Neutrophil (primary cell): ENCODE measurements around the gene PNMA6A.
"Not testable (repeated sequence)": the region's sequence is repeated elsewhere in the genome, so short reads cannot be mapped to it uniquely, and the experiment has no call there.

Source experiments
- H3K27ac ChIP-seq: fragments of 200-600 bp; sonication (generic); 2 replicates; pipeline ENCODE4 v1.5.1; 2016; ENCODE audit warnings: mild to moderate bottlenecking, moderate library complexity
- H3K27me3 ChIP-seq: fragments of 200-600 bp; sonication (generic); 2 replicates; pipeline ENCODE4 v1.6.0; 2016; ENCODE audit warnings: mild to moderate bottlenecking
- H3K36me3 ChIP-seq: fragments of 200-600 bp; sonication (generic); 2 replicates; pipeline ENCODE4 v1.5.1; 2017
- H3K4me1 ChIP-seq, 2 experiments: fragments of 200-600 bp in 1 of 2; sonication (generic) in 1 of 2; 1 replicate in 1 of 2; 2 replicates in 1 of 2; pipeline versions ENCODE4 v1.5.1 to v1.6.1; 2013 to 2016; ENCODE audit warnings: low read depth in 1 of 2, low read length in 1 of 2, mild to moderate bottlenecking in 1 of 2, moderate library complexity in 1 of 2; ENCODE audit not compliant: control insufficient read depth in 1 of 2, insufficient read depth in 1 of 2
- H3K4me3 ChIP-seq, 2 experiments: fragments of 200-600 bp in 1 of 2; sonication (generic) in 1 of 2; 1 replicate in 1 of 2; 2 replicates in 1 of 2; pipeline ENCODE4 v1.5.1; 2013 to 2016; ENCODE audit warnings: low read depth in 1 of 2, low read length in 1 of 2, mild to moderate bottlenecking in 1 of 2, moderate library complexity in 1 of 2
- H3K9me3 ChIP-seq: fragments of 200-600 bp; sonication (generic); 2 replicates; pipeline ENCODE4 v1.5.1; 2016

Gene PNMA6A

GRCh38 chrX:153113851-153114250, 41.6 kb downstream of the PNMA6A start:
- not testable (repeated sequence) for H3K4me1 ChIP-seq, H3K9me3 ChIP-seq, H3K27me3 ChIP-seq, H3K27ac ChIP-seq, H3K4me3 ChIP-seq, H3K36me3 ChIP-seq

- not testable (repeated sequence) for H3K27me3 ChIP-seq, H3K4me1 ChIP-seq, H3K9me3 ChIP-seq, H3K27ac ChIP-seq, H3K4me3 ChIP-seq, H3K36me3 ChIP-seq
These were observed 45.5 kb downstream of the PNMA6A start for GRCh38 chrX:153117754-153118153.

- H3K4me3 ChIP-seq, H3K4me1 ChIP-seq, H3K36me3 ChIP-seq, H3K27ac ChIP-seq, H3K9me3 ChIP-seq, H3K27me3 ChIP-seq: not testable (repeated sequence)
These were observed 48.0 kb downstream of the PNMA6A start for GRCh38 chrX:153120230-153120629.

GRCh38 chrX:153123468-153123867, 51.2 kb downstream of the PNMA6A start:
- not testable (repeated sequence) for H3K9me3 ChIP-seq, H3K4me3 ChIP-seq

More at GRCh38 chrX:153123468-153123867, 51.2 kb downstream of the PNMA6A start:
- not testable (repeated sequence) for H3K4me1 ChIP-seq, H3K36me3 ChIP-seq, H3K27ac ChIP-seq, H3K27me3 ChIP-seq
